GM06990 (cell line): ENCODE measurements around the gene C14orf132.

Experiments used
- DNase-seq: peaks from one replicate; pipeline ENCODE4 v3.0.0-alpha.2; 2011; ENCODE audit not compliant: insufficient read length; ENCODE audit errors: extremely low read depth
- H3K27me3 ChIP-seq: replicated peaks from 2 replicates; pipeline ENCODE4 v1.6.0; 2011; ENCODE audit warnings: low read length; ENCODE audit not compliant: control insufficient read depth, insufficient read depth
- H3K36me3 ChIP-seq: 2 replicates; pipeline ENCODE4 v1.5.1; 2011; ENCODE audit warnings: low read length; ENCODE audit not compliant: control insufficient read depth, insufficient read depth
- H3K4me3 ChIP-seq: replicated peaks from 2 replicates; pipeline ENCODE4 v1.5.1; 2011; ENCODE audit warnings: low read depth, mild to moderate bottlenecking, control low read depth, low read length
- TF ChIP-seq, protein P1 (sequence below): IDR thresholded peaks from 2 replicates; pipeline ENCODE4 v1.5.1; 2011; ENCODE audit warnings: low read length, control low read depth, mild to moderate bottlenecking, inconsistent platforms; ENCODE audit not compliant: insufficient read depth, poor library complexity, severe bottlenecking

Gene C14orf132

DNA sequence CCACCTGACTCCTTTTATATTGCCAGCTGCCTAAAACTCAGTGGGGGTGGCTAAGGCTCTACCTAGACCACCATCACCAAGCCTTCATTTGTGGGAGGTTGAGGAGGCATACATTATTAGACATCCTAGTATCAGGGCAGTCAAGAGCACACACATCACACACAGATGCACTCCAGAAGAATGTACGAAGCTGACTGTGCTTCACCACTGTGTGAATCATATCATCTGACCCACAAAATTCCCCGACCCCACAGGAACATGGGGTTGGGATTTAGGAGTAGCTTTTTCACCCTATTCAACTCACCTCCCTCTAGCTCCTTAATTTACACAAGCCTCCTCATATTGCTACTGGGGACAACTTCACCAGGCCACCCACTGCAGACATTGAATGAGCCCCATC lies 100.7 kb downstream of the C14orf132 start:
- Histone ChIP-seq H3K27me3 (no peaks in the 10 kb centered on the region; the same call in 1 of the 2 replicates), H3K36me3 (no peaks in the 10 kb centered on the region), H3K4me3 (no peak overlapping the region)
- no peak for DNase-seq
- TF ChIP-seq, protein P1, sequence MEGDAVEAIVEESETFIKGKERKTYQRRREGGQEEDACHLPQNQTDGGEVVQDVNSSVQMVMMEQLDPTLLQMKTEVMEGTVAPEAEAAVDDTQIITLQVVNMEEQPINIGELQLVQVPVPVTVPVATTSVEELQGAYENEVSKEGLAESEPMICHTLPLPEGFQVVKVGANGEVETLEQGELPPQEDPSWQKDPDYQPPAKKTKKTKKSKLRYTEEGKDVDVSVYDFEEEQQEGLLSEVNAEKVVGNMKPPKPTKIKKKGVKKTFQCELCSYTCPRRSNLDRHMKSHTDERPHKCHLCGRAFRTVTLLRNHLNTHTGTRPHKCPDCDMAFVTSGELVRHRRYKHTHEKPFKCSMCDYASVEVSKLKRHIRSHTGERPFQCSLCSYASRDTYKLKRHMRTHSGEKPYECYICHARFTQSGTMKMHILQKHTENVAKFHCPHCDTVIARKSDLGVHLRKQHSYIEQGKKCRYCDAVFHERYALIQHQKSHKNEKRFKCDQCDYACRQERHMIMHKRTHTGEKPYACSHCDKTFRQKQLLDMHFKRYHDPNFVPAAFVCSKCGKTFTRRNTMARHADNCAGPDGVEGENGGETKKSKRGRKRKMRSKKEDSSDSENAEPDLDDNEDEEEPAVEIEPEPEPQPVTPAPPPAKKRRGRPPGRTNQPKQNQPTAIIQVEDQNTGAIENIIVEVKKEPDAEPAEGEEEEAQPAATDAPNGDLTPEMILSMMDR = no peak

DNA sequence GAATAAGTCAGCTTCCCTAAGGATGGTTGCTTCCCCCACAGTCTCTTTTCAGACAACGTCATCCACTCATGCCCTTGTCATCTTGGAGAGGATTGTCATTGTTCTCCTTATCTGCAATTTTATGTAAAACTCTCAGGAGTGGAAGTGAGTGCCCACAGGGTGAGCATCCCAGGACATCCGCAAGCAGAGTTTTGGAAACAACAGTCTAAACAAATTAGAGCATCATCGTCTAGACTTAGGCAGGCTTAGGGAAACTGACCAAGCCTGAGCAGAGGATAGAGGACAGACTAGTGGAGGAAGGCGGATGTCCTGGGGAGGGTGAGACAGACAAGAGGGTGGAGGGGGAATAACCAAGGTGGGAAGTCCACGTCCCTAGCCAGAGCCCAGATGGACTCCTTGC lies 101.8 kb downstream of the C14orf132 start:
- no peak for DNase-seq
- H3K4me3 ChIP-seq = no peak overlapping the region
- H3K36me3 ChIP-seq = no peaks in the 10 kb centered on the region
- no peaks in the 10 kb centered on the region; the same call in 1 of the 2 replicates for H3K27me3 ChIP-seq
- TF ChIP-seq, protein P1 = no peak
